Activated T-helper 1 cell treated with anti-CD3 and anti-CD28 coated beads, Interleukin-12 subunit alpha, Interleukin-12 subunit beta, Interleukin-2, Interleukin-4 antibody, amounts not matched to agents 30 ng/mL and 10 ng/mL and 1 ng/mL, durations not matched to agents 14 hours and 24 hours and 36 hours (primary cell): ENCODE results near the gene LRRTM4. TPM values are rescaled to one million over a fixed set of nuclear protein-coding genes. Genes with fewer than 3 reads are reported as not detected.

ENCODE experiments used
- DNase-seq: peaks from one replicate; pipeline ENCODE4 v3.0.0; 2021; ENCODE audit warnings: low spot score
- H3K27ac Mint-ChIP-seq: one replicate; pipeline ENCODE4 v1.8.0; 2021; ENCODE audit warnings: mild to moderate bottlenecking, mixed read lengths
- H3K27me3 Mint-ChIP-seq: one replicate; pipeline ENCODE4 v1.8.0; 2022; ENCODE audit warnings: mild to moderate bottlenecking, moderate library complexity, mixed read lengths; ENCODE audit not compliant: insufficient read depth
- H3K36me3 Mint-ChIP-seq: one replicate; pipeline ENCODE4 v1.8.0; 2021; ENCODE audit warnings: low read depth, mixed read lengths
- H3K4me1 Mint-ChIP-seq: one replicate; pipeline ENCODE4 v1.8.0; 2021; ENCODE audit warnings: low read depth, mixed read lengths
- H3K4me3 Mint-ChIP-seq: one replicate; pipeline ENCODE4 v1.8.0; 2021; ENCODE audit warnings: mild to moderate bottlenecking, moderate library complexity, mixed read lengths
- H3K9me3 Mint-ChIP-seq: one replicate; pipeline ENCODE4 v1.8.0; 2021; ENCODE audit warnings: mixed read lengths
- intact Hi-C: fragments of 100-400 bp; cut with micrococcal nuclease; formaldehyde crosslinking; loops from one replicate; pipeline ENCODE4 v1.15.1; 2024
- total RNA-seq: library from RNA; stranded (reverse); gene quantifications from 2 replicates; pipeline ENCODE4 v1.2.3, GENCODE V29; 2022

LRRTM4 gene
- total RNA-seq, 1 donor from 2014 or later = not detected

GRCh38 chr2:77268626-77269025 lies 253.6 kb downstream of the LRRTM4 start:
- no peaks in the 10 kb centered on the region for H3K4me1 Mint-ChIP-seq
- intact Hi-C loops = no loop called here
- no peak overlapping the region for H3K27ac Mint-ChIP-seq
- no peaks in the 10 kb centered on the region for H3K36me3 Mint-ChIP-seq
- H3K4me3 Mint-ChIP-seq = no peak overlapping the region
- no peaks in the 10 kb centered on the region for H3K27me3 Mint-ChIP-seq
- DNase-seq = no peak
- peaks cover 29% of the 10 kb centered on the region for H3K9me3 Mint-ChIP-seq

- Mint-ChIP-seq H3K4me1 (no peaks in the 10 kb centered on the region), H3K4me3 (no peak overlapping the region), H3K27me3 (no peaks in the 10 kb centered on the region), H3K27ac (no peak overlapping the region), H3K9me3 (peaks cover 17% of the 10 kb centered on the region), H3K36me3 (no peaks in the 10 kb centered on the region)
- DNase-seq = no peak
- intact Hi-C loops = no loop called here
These were observed 289.2 kb downstream of the LRRTM4 start for GRCh38 chr2:77232909-77233425.

GRCh38 chr2:77228391-77228790 lies 293.8 kb downstream of the LRRTM4 start:
- no peak for DNase-seq
- peaks cover 3% of the 10 kb centered on the region for H3K9me3 Mint-ChIP-seq
- intact Hi-C loops = no loop called here
- no peak overlapping the region for H3K4me3 Mint-ChIP-seq
- H3K4me1 Mint-ChIP-seq = no peaks in the 10 kb centered on the region
- no peak overlapping the region for H3K27ac Mint-ChIP-seq
- no peaks in the 10 kb centered on the region for H3K27me3 Mint-ChIP-seq
- no peaks in the 10 kb centered on the region for H3K36me3 Mint-ChIP-seq

- no peaks in the 10 kb centered on the region for H3K27me3 Mint-ChIP-seq
- H3K4me1 Mint-ChIP-seq = no peaks in the 10 kb centered on the region
- peaks cover 8% of the 10 kb centered on the region for H3K9me3 Mint-ChIP-seq
- no peak for DNase-seq
- no peak overlapping the region for H3K4me3 Mint-ChIP-seq
- intact Hi-C loops = no loop called here
- no peak overlapping the region for H3K27ac Mint-ChIP-seq
- no peaks in the 10 kb centered on the region for H3K36me3 Mint-ChIP-seq
These were observed 311.5 kb downstream of the LRRTM4 start for GRCh38 chr2:77210725-77211124.

- H3K27ac Mint-ChIP-seq = no peak overlapping the region
- H3K36me3 Mint-ChIP-seq = no peaks in the 10 kb centered on the region
- peaks cover 14% of the 10 kb centered on the region for H3K9me3 Mint-ChIP-seq
- no peak for DNase-seq
- no peaks in the 10 kb centered on the region for H3K4me1 Mint-ChIP-seq
- no peaks in the 10 kb centered on the region for H3K27me3 Mint-ChIP-seq
- no peak overlapping the region for H3K4me3 Mint-ChIP-seq
- intact Hi-C loops = no loop called here
These were observed 314.8 kb downstream of the LRRTM4 start for GRCh38 chr2:77207331-77207730.

GRCh38 chr2:77201755-77202154 lies 320.4 kb downstream of the LRRTM4 start:
- intact Hi-C loops = no loop called here
- H3K27me3 Mint-ChIP-seq = no peaks in the 10 kb centered on the region
- no peak for DNase-seq
- H3K36me3 Mint-ChIP-seq = no peaks in the 10 kb centered on the region
- H3K4me1 Mint-ChIP-seq = no peaks in the 10 kb centered on the region
- H3K9me3 Mint-ChIP-seq = peaks cover 9% of the 10 kb centered on the region
- H3K4me3 Mint-ChIP-seq = no peak overlapping the region
- H3K27ac Mint-ChIP-seq = no peak overlapping the region

- H3K9me3 Mint-ChIP-seq = peaks cover 5% of the 10 kb centered on the region
- intact Hi-C loops = no loop called here
- no peaks in the 10 kb centered on the region for H3K4me1 Mint-ChIP-seq
- no peak overlapping the region for H3K4me3 Mint-ChIP-seq
- no peak overlapping the region for H3K27ac Mint-ChIP-seq
- no peaks in the 10 kb centered on the region for H3K27me3 Mint-ChIP-seq
- no peak for DNase-seq
- no peaks in the 10 kb centered on the region for H3K36me3 Mint-ChIP-seq
These were observed 322.8 kb downstream of the LRRTM4 start for GRCh38 chr2:77199411-77199810.

- H3K36me3 Mint-ChIP-seq = no peaks in the 10 kb centered on the region
- H3K27ac Mint-ChIP-seq = no peak overlapping the region
- no peak overlapping the region for H3K4me3 Mint-ChIP-seq
- no peaks in the 10 kb centered on the region for H3K4me1 Mint-ChIP-seq
- peaks cover 4% of the 10 kb centered on the region for H3K9me3 Mint-ChIP-seq
- no peak for DNase-seq
- H3K27me3 Mint-ChIP-seq = no peaks in the 10 kb centered on the region
- intact Hi-C loops = no loop called here
These were observed 328.2 kb downstream of the LRRTM4 start for GRCh38 chr2:77193858-77194448.

- H3K27me3 Mint-ChIP-seq = no peaks in the 10 kb centered on the region
- no peak overlapping the region for H3K4me3 Mint-ChIP-seq
- intact Hi-C loops = no loop called here
- H3K9me3 Mint-ChIP-seq = peaks cover 10% of the 10 kb centered on the region
- H3K4me1 Mint-ChIP-seq = no peaks in the 10 kb centered on the region
- no peaks in the 10 kb centered on the region for H3K36me3 Mint-ChIP-seq
- no peak overlapping the region for H3K27ac Mint-ChIP-seq
- no peak for DNase-seq
These were observed 329.3 kb downstream of the LRRTM4 start for GRCh38 chr2:77192811-77193289.

GRCh38 chr2:77191665-77192064 lies 330.5 kb downstream of the LRRTM4 start:
- H3K9me3 Mint-ChIP-seq = peaks cover 10% of the 10 kb centered on the region
- intact Hi-C loops = no loop called here
- no peaks in the 10 kb centered on the region for H3K36me3 Mint-ChIP-seq
- H3K4me1 Mint-ChIP-seq = no peaks in the 10 kb centered on the region
- no peaks in the 10 kb centered on the region for H3K27me3 Mint-ChIP-seq
- no peak for DNase-seq
- no peak overlapping the region for H3K27ac Mint-ChIP-seq
- no peak overlapping the region for H3K4me3 Mint-ChIP-seq

GRCh38 chr2:77190721-77191346 lies 331.3 kb downstream of the LRRTM4 start:
- peaks cover 10% of the 10 kb centered on the region for H3K9me3 Mint-ChIP-seq
- intact Hi-C loops = no loop called here
- H3K27ac Mint-ChIP-seq = no peak overlapping the region
- H3K4me1 Mint-ChIP-seq = no peaks in the 10 kb centered on the region
- no peaks in the 10 kb centered on the region for H3K27me3 Mint-ChIP-seq
- no peak overlapping the region for H3K4me3 Mint-ChIP-seq
- no peak for DNase-seq
- no peaks in the 10 kb centered on the region for H3K36me3 Mint-ChIP-seq

GRCh38 chr2:77185052-77185451 lies 337.1 kb downstream of the LRRTM4 start:
- H3K4me3 Mint-ChIP-seq = no peak overlapping the region
- no peak overlapping the region for H3K27ac Mint-ChIP-seq
- no peak for DNase-seq
- H3K4me1 Mint-ChIP-seq = no peaks in the 10 kb centered on the region
- no peaks in the 10 kb centered on the region for H3K36me3 Mint-ChIP-seq
- intact Hi-C loops = no loop called here
- no peaks in the 10 kb centered on the region for H3K27me3 Mint-ChIP-seq
- H3K9me3 Mint-ChIP-seq = peaks cover 31% of the 10 kb centered on the region

- Mint-ChIP-seq H3K9me3 (peaks cover 34% of the 10 kb centered on the region), H3K4me1 (no peaks in the 10 kb centered on the region), H3K27ac (no peak overlapping the region), H3K4me3 (no peak overlapping the region), H3K27me3 (no peaks in the 10 kb centered on the region), H3K36me3 (no peaks in the 10 kb centered on the region)
- no peak for DNase-seq
- intact Hi-C loops = loop anchor here (1.0 kb wide), 1 partner anchor 18 kb away; no protein-coding TSS in a partner anchor
These were observed 342.9 kb downstream of the LRRTM4 start for GRCh38 chr2:77179297-77179696.
